K562 (cell line): Measurements from ENCODE around the gene CD69. TPM values are rescaled to one million over a fixed set of nuclear protein-coding genes. Genes with fewer than 3 reads are reported as not detected.

Experiments
- ATAC-seq: fragments of 200-7000 bp; cut with Tn5 transposase; 3 replicates; pipeline ENCODE4 v1.9.1; 2020; ENCODE audit warnings: moderate library complexity
- BruUV-seq: library from RNA; stranded (reverse); fragments of 400-500 nt; replicated peaks from 2 replicates; lab custom pipeline; 2021; lab: Mats Ljungman, UMichigan
- CTCF ChIA-PET: fragments of 300-600 bp; formaldehyde crosslinking; extraction: SDS; loops from one replicate; lab custom pipeline; 2021; ENCODE audit warnings: low intra/inter-chr PET ratio; lab: Yijun Ruan, JAX
- POLR2A ChIA-PET: fragments of 300-600, 350-650 bp; sonication (Branson Sonifier 250); formaldehyde crosslinking; extraction: SDS; loops from one replicate; lab custom pipeline; 2021; ENCODE audit warnings: antibody characterized with exemption, inconsistent platforms; lab: Yijun Ruan, JAX
- DNase-seq, 4 experiments: peaks; one replicate each; pipeline versions ENCODE4 v3.0.0 to v3.0.0-alpha.2; 2011 to 2018; ENCODE audit warnings: low spot score in 3 of 4, mixed read lengths in 3 of 4; ENCODE audit errors: extremely low read depth in 1 of 4
- FAIRE-seq: peaks from 2 replicates; lab custom pipeline; 2011; peaks lifted over from hg19 to GRCh38; lab: Jason Lieb, UNC
- H2AFZ ChIP-seq: 2 replicates; pipeline ENCODE4 v1.6.0; 2011; ENCODE audit warnings: low read depth, low read length, control low read depth, inconsistent platforms
- H3K27ac ChIP-seq: fragments of 200-600 bp; 3 replicates; pipeline ENCODE4 v1.8.0; 2011; ENCODE audit warnings: low read depth, mild to moderate bottlenecking, control low read depth, inconsistent platforms, low read length, moderate library complexity, mixed read lengths; ENCODE audit errors: extremely low read depth
- H3K27me3 ChIP-seq, 2 experiments: fragments of 300-600 bp in 1 of 2; 2 replicates in 1 of 2; 3 replicates in 1 of 2; pipeline versions ENCODE4 v1.6.0 to v1.8.0; 2011; ENCODE audit warnings: inconsistent platforms in 2 of 2, low read length in 2 of 2, mild to moderate bottlenecking in 1 of 2, mixed read lengths in 1 of 2, moderate library complexity in 1 of 2; ENCODE audit not compliant: control insufficient read depth in 2 of 2, insufficient read depth in 2 of 2
- H3K36me3 ChIP-seq: fragments of 300-600 bp; 3 replicates; pipeline ENCODE4 v1.8.0; 2011; ENCODE audit warnings: mild to moderate bottlenecking, low read length, inconsistent platforms; ENCODE audit not compliant: control insufficient read depth, insufficient read depth
- H3K4me1 ChIP-seq, 2 experiments: fragments of 200-600 bp in 1 of 2; replicated peaks in 1 of 2; 2 replicates in 1 of 2; 3 replicates in 1 of 2; pipeline versions ENCODE4 v1.5.1 to v1.8.0; 2011; ENCODE audit warnings: inconsistent platforms in 2 of 2, low read length in 2 of 2, mild to moderate bottlenecking in 1 of 2, mixed read lengths in 1 of 2, moderate library complexity in 1 of 2; ENCODE audit not compliant: control insufficient read depth in 2 of 2, insufficient read depth in 2 of 2
- H3K4me2 ChIP-seq: 2 replicates; pipeline ENCODE4 v1.6.1; 2011; ENCODE audit warnings: low read length, control low read depth, inconsistent platforms, mixed read lengths; ENCODE audit not compliant: insufficient read depth
- H3K4me3 ChIP-seq: fragments of 200-600 bp; sonication (generic), shearing (Covaris generic); 2 replicates; pipeline ENCODE4 v1.5.1; 2016; ENCODE audit warnings: control low read depth, inconsistent platforms
- H3K79me2 ChIP-seq: fragments of 200-600 bp; 3 replicates; pipeline ENCODE4 v1.8.0; 2011; ENCODE audit warnings: low read length, inconsistent platforms; ENCODE audit not compliant: control insufficient read depth, insufficient read depth
- H3K9ac ChIP-seq, 2 experiments: 2 replicates each; pipeline versions ENCODE4 v1.6.0 to v1.6.1; 2011; ENCODE audit warnings: low read depth in 2 of 2, low read length in 2 of 2, control low read depth in 1 of 2, inconsistent platforms in 1 of 2, mild to moderate bottlenecking in 1 of 2, mixed read lengths in 1 of 2; ENCODE audit not compliant: insufficient read depth in 1 of 2
- H3K9me1 ChIP-seq: one replicate; pipeline ENCODE4 v1.6.0; 2011; ENCODE audit warnings: inconsistent platforms, mild to moderate bottlenecking, low read length, moderate library complexity; ENCODE audit not compliant: control insufficient read depth, insufficient read depth
- H3K9me3 ChIP-seq: replicated peaks from 2 replicates; pipeline ENCODE4 v1.5.1; 2011; ENCODE audit warnings: low read depth, low read length, inconsistent platforms; ENCODE audit not compliant: control insufficient read depth, insufficient read depth
- H4K20me1 ChIP-seq: replicated peaks from 2 replicates; pipeline ENCODE4 v1.6.1; 2011; ENCODE audit warnings: low read length, inconsistent platforms, mixed read lengths; ENCODE audit not compliant: control insufficient read depth, insufficient read depth
- ARID1B ChIP-seq: fragments of 450-650 bp; IDR thresholded peaks from 2 replicates; pipeline ENCODE4 v1.6.1; 2016; ENCODE audit warnings: antibody characterized with exemption, mild to moderate bottlenecking, inconsistent platforms
- CEBPB ChIP-seq: fragments of 450-650 bp; IDR thresholded peaks from 2 replicates; pipeline ENCODE4 v1.6.1; 2016; ENCODE audit warnings: missing genetic modification characterization, missing compliant biosample characterization
- EP300 ChIP-seq: IDR thresholded peaks from 2 replicates; pipeline ENCODE4 v1.6.1; 2012; ENCODE audit warnings: low read length, improper control_type of control experiment
- KDM1A ChIP-seq, 2 experiments: fragments of 450-650 bp; IDR thresholded peaks; 2 replicates each; pipeline ENCODE4 v1.6.1; 2016; ENCODE audit warnings: mild to moderate bottlenecking in 2 of 2
- SMARCE1 ChIP-seq: fragments of 450-650 bp; IDR thresholded peaks from 2 replicates; pipeline ENCODE4 v1.7.1; 2016; ENCODE audit warnings: mild to moderate bottlenecking
- SOX6 ChIP-seq: fragments of 450-650 bp; IDR thresholded peaks from 2 replicates; pipeline ENCODE4 v1.6.1; 2014; ENCODE audit warnings: mild to moderate bottlenecking
- ZFP30 ChIP-seq: fragments of 250-450 bp; sonication (Bioruptor Pico); IDR thresholded peaks from 2 replicates; pipeline ENCODE4 v1.8.0; 2022; ENCODE audit warnings: moderate library complexity, mild to moderate bottlenecking, inconsistent platforms, borderline replicate concordance
- ZNF146 ChIP-seq: IDR thresholded peaks from one replicate; pipeline ENCODE4 v1.6.1; 2018; ENCODE audit warnings: missing compliant biosample characterization; ENCODE audit not compliant: unreplicated experiment
- ZNF589 ChIP-seq: fragments of 200-800 bp; sonication (Bioruptor generic); IDR thresholded peaks from 2 replicates; pipeline ENCODE4 v1.6.1; 2016; ENCODE audit warnings: low read depth, missing genetic modification characterization, missing compliant biosample characterization
- WGBS: fragments of 100-300 bp; shearing (Covaris generic); methylation state at CpG from one replicate; pipeline ENCODE4 v1.1.6; 2016; ENCODE audit warnings: low coverage, mixed read lengths; ENCODE audit not compliant: insufficient coverage; ENCODE audit errors: missing lambda C conversion rate; 5-methylcytosine and 5-hydroxymethylcytosine counted together
- in situ Hi-C: fragments of 300-500 bp; cut with MboI; formaldehyde crosslinking; loops from 4 replicates; pipeline ENCODE4 v1.15.0; 2018; ENCODE audit warnings: inconsistent platforms, mixed read lengths
- intact Hi-C: fragments of 100-400 bp; cut with micrococcal nuclease; formaldehyde crosslinking; loops from 2 replicates; pipeline ENCODE4 v1.14.2; 2022
- polyA plus RNA-seq, 8 experiments: library from polyadenylated mRNA; depleted of rRNA in 4 of 8; stranded (reverse) in 5 of 8; unstranded in 3 of 8; fragments of >200 nt; fragmentation: Nextera tagmentation in 2 of 8; fragmentation: Illumina TruSeq in 1 of 8; extraction: Ambion mirVana in 2 of 8; extraction: Trizol in 1 of 8; gene quantifications; 2 replicates each; pipeline versions ENCODE4 v1.2.1 to v1.2.3, GENCODE V29; 2011 to 2014; ENCODE audit warnings: inconsistent platforms in 1 of 8, missing spikeins in 1 of 8
- total RNA-seq, 7 experiments: library from RNA; depleted of rRNA in 6 of 7; stranded (reverse); fragments of >200 nt in 6 of 7; fragmentation: Illumina TruSeq in 2 of 7; extraction: Trizol in 2 of 7; gene quantifications; 2 replicates each; pipeline versions ENCODE4 v1.2.1 to v1.2.3, GENCODE V29; 2011 to 2021; ENCODE audit warnings: low replicate concordance in 1 of 7
- TF ChIP-seq, protein P1 (sequence below), 2 experiments: IDR thresholded peaks in 1 of 2; conservative IDR thresholded peaks in 1 of 2; 2 replicates each; pipeline ENCODE4 v1.6.1; 2016; ENCODE audit warnings: low read depth in 2 of 2, mild to moderate bottlenecking in 1 of 2, missing compliant biosample characterization in 1 of 2, missing genetic modification characterization in 1 of 2, moderate library complexity in 1 of 2
- TF ChIP-seq, protein P2 (sequence below): fragments of 450-650 bp; IDR thresholded peaks from 2 replicates; pipeline ENCODE4 v1.6.1; 2016; ENCODE audit warnings: missing biosample characterization, missing genetic modification characterization
- TF ChIP-seq, protein P3 (sequence below): fragments of 450-650 bp; formaldehyde crosslinking; IDR thresholded peaks from 2 replicates; pipeline ENCODE4 v1.4.0; 2020; ENCODE audit warnings: mild to moderate bottlenecking, moderate library complexity
- TF ChIP-seq, protein P4 (sequence below), 2 experiments: fragments of 450-650 bp in 1 of 2; sonication (generic) in 1 of 2; formaldehyde crosslinking in 1 of 2; IDR thresholded peaks in 1 of 2; conservative IDR thresholded peaks in 1 of 2; 2 replicates each; pipeline versions ENCODE4 v1.6.1 to v1.8.1; 2016 to 2023; ENCODE audit warnings: mild to moderate bottlenecking in 2 of 2, moderate library complexity in 2 of 2, inconsistent platforms in 1 of 2, missing genetic modification reagents in 1 of 2

Gene CD69
- total and polyA plus RNA-seq, 9 of the 15 experiments (the other 6 are each of a cell fraction or from before 2014, with no cell fraction given), result 11.7 to 243 (median 54.4) TPM

DNA sequence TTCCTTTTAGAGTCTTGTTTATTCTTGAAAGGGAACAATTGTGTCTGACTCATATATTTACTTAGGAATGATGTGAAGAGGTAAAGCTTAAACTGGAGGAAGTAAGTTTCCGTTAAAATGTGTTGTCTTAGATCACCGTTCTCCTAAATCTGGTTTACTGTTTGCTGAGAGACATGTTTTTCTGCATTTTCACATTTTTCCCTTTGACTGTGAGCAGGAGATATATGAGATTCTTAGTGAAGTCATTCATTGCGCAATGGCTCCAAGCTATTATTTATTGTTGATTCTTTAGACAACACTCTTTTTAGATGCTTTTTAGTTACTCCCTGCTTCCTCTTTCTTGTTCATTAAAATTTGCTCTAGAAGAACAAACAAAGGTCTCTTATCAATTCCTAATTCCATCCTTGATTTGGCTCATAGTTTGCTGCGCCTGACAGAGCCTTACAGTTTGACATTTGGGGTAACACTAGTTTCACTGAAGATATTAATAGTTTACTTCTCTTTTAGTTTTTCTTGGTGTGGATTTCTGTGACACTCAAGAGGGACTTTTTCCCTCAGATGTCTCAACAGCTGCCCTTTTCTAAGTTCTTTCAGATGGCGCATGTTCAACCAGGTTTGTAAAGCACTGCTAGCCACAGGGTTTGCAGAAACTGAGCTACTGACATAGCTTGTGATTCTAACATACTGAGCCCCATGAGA is 39.2 kb downstream of the CD69 start:
- no peak overlapping the region for H3K4me3 ChIP-seq
- H3K36me3 ChIP-seq, result no peaks in the 10 kb centered on the region
- no peaks in the 10 kb centered on the region for H3K79me2 ChIP-seq
- no TSS peak for BruUV-seq
- no peak for DNase-seq
- no peak for ATAC-seq
- H3K27ac ChIP-seq, result no peak overlapping the region
- H2AFZ ChIP-seq, result no peak overlapping the region
- POLR2A ChIA-PET, result no interaction called here
- no peaks in the 10 kb centered on the region for H4K20me1 ChIP-seq
- intact Hi-C loops, result no loop called here
- H3K9ac ChIP-seq, result no peak overlapping the region
- no peak for FAIRE-seq
- CTCF ChIA-PET, result no interaction called here
- no peak overlapping the region for H3K4me2 ChIP-seq
- no peaks in the 10 kb centered on the region for H3K9me3 ChIP-seq
- H3K9me1 ChIP-seq, result no peaks in the 10 kb centered on the region
- H3K4me1 ChIP-seq, result no peaks in the 10 kb centered on the region; a peak in 2 of 5 replicates
- in situ Hi-C loops, result loop anchor here (25.0 kb wide), 1 partner anchor 259 kb away; no protein-coding TSS in a partner anchor
- H3K27me3 ChIP-seq, result no peaks in the 10 kb centered on the region
- 37% methylated on average over 5 of the region's 5 CpGs for WGBS
- TF ChIP-seq KDM1A (IDR thresholded peaks at IDR 0.05) (0 out of 4 replicates have a peak, but pooled peaks of 1 of the 2 experiments have one; percentile 15), SMARCE1 (peak; percentile 42; the same call in 1 of the 2 replicates), EP300 (peak; percentile 21; the same call in 1 of the 2 replicates), ARID1B (peak; percentile 55; the same call in 1 of the 2 replicates), ZFP30 (no peak), SOX6 (peak; percentile 58; the same call in 1 of the 2 replicates), CEBPB (tag) (peak; percentile 97), ZNF146 (CRISPR knock-in tag) (no peak), ZNF589 (CRISPR knock-in tag) (no peak)
- TF ChIP-seq, protein P1, sequence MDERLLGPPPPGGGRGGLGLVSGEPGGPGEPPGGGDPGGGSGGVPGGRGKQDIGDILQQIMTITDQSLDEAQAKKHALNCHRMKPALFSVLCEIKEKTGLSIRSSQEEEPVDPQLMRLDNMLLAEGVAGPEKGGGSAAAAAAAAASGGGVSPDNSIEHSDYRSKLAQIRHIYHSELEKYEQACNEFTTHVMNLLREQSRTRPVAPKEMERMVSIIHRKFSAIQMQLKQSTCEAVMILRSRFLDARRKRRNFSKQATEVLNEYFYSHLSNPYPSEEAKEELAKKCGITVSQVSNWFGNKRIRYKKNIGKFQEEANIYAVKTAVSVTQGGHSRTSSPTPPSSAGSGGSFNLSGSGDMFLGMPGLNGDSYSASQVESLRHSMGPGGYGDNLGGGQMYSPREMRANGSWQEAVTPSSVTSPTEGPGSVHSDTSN (CRISPR knock-in tag; IDR thresholded peaks at IDR 0.05; ENCODE audit: low read depth), result no peak
- TF ChIP-seq, protein P1 (tag; conservative IDR thresholded peaks at IDR 0.05; ENCODE audit: low read depth), result 0 out of 2 replicates have a peak, but pooled peaks have one; percentile 38
- TF ChIP-seq, protein P2, sequence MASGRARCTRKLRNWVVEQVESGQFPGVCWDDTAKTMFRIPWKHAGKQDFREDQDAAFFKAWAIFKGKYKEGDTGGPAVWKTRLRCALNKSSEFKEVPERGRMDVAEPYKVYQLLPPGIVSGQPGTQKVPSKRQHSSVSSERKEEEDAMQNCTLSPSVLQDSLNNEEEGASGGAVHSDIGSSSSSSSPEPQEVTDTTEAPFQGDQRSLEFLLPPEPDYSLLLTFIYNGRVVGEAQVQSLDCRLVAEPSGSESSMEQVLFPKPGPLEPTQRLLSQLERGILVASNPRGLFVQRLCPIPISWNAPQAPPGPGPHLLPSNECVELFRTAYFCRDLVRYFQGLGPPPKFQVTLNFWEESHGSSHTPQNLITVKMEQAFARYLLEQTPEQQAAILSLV (tag), result peak; percentile 77
- TF ChIP-seq, protein P3, sequence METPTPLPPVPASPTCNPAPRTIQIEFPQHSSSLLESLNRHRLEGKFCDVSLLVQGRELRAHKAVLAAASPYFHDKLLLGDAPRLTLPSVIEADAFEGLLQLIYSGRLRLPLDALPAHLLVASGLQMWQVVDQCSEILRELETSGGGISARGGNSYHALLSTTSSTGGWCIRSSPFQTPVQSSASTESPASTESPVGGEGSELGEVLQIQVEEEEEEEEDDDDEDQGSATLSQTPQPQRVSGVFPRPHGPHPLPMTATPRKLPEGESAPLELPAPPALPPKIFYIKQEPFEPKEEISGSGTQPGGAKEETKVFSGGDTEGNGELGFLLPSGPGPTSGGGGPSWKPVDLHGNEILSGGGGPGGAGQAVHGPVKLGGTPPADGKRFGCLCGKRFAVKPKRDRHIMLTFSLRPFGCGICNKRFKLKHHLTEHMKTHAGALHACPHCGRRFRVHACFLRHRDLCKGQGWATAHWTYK, result no peak
- TF ChIP-seq, protein P4, sequence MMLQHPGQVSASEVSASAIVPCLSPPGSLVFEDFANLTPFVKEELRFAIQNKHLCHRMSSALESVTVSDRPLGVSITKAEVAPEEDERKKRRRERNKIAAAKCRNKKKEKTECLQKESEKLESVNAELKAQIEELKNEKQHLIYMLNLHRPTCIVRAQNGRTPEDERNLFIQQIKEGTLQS (IDR thresholded peaks at IDR 0.05), result peak; percentile 61
- TF ChIP-seq, protein P4 (CRISPR knock-in tag; conservative IDR thresholded peaks at IDR 0.05), result no peak
